Activated naive CD4-positive, alpha-beta T cell treated with Interleukin-2 at 50 U/mL for 16 hours (primary cell): ENCODE results near the gene GP1BB.
"Not testable (repeated sequence)": the region's sequence is repeated elsewhere in the genome, so short reads cannot be mapped to it uniquely, and the experiment has no call there.

Experiments
- DNase-seq: peaks from one replicate; pipeline ENCODE4 v3.0.0-alpha.2; 2020

Gene GP1BB

DNA sequence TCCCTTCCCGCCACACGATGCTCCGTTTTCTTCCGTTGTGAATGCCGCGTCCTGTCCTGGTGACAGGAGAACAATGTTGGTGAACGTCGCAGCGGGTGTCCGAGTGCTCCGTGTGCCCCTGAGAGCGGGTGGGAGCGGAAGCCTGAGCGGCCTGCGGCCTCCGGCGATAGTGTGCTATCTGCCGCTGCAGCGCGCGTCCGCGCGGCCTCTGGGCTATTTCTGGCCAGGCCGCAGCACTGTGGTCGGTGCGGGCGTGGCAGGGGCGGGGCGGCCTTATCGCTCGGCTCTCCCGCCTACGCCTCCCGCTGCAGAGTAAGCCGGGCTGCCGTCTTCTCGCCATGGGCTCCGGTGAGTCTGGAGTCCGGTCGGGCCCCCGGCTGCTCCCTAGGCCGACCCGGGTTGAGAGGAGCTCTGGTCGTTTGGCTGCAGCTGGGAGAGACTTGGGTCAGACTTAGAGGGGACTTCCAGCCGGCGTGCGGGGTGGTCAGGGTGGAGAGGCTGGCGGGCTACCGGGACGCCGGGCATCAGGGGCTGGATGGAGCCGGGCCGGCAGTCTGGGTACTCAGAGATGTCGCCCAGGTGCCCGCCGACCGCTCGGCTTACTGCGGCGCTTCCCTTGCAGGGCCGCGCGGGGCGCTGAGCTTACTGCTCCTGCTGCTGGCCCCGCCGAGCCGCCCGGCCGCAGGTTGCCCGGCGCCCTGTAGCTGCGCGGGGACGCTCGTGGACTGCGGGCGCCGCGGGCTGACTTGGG is at the start of gene GP1BB:
GP1BB (plus strand) TSS at position 308 of the 751 bp plus-strand sequence; CDS start at position 339, 31 bp downstream.
- peak; percentile 34 for DNase-seq

GRCh38 chr22:19673660-19674059 is 49.7 kb upstream of the GP1BB start:
- no peak for DNase-seq

- DNase-seq, result no peak
These were observed 49.0 kb upstream of the GP1BB start for GRCh38 chr22:19674129-19674928.

DNA sequence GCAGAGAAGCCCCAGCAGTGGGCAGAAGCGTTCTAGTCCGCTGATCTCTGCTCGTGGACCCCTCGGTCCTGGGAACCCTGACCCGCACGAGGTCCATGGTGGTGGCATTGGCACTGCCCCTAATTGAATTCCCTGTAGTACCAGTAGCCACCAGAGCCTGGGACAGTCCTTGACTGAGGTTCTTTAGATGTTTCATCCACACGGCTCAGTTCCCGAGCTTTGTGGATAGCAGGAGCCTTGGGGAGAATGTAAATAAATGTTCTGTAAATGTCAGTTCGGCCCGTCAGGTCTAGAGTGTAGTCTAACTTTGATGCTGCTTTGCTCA is 48.4 kb upstream of the GP1BB start:
- DNase-seq, result no peak

DNA sequence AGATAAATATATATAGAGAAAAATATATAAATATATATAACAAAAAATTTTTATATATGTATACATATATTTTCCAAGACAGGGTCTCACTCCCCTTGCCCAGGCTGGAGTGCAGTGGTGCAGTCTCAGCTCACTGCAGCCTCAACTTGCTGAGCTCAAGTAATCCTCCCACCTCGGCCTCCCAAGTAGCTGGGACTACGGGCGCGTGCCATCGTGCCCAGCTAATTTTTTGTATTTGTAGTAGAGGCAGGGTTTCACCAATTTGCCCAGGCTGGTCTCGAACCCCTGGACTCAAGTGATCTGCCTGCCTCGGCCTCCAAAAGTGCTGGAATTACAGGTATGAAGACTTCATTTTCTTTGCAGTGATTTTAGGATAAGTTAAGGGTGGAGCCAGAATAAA is 47.9 kb upstream of the GP1BB start:
- no peak for DNase-seq

DNA sequence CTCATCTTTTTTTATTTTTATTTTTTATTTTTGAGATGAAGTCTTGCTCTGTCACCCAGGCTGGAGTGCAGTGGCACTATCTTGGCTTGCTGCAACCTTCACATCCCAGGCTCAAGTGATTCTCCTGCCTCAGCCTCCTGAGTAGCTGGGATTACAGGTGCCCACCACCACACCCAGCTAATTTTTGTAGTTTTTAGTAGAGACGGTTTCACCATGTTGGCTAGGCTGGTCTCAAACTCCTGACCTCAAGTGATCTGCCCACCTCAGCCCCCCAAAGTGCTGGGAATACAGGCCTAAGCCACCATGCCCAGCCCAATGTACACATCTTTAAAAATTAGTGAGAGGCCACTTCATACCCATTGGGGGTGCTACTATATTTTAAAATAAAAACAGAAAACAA is 46.9 kb upstream of the GP1BB start:
- not testable (repeated sequence) for DNase-seq

DNA sequence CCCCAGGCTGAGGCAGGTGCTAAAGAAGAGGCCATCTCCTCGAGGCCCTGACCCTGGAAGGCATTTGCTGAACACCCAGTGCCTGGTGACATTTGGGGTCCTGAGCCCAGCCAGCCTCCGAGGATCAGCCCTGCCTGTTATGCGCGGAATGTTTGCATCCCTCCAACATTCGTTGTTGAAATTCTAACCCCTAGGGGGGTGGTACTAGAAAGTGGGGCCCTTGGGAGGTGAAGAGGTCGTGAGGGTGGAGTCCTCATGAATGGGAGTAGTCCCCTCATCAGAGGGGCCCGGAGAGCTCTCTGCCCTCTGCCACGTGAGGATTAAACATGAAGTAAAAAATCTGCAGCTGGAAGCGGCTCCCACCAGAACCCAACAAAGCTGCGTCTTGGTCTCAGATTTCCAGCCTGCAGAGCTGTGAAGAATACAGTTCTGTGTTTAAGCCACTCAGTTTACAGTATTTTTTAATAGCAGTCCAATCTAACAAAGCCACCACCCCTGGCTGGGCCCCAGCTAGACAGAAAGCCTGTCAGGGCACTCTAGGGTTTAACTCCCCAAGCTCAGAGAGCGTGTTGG is 44.3 kb upstream of the GP1BB start:
- no peak for DNase-seq

- DNase-seq, result peak; percentile 55
These were observed 43.7 kb upstream of the GP1BB start for GRCh38 chr22:19679522-19680101.

- no peak for DNase-seq
These were observed 43.0 kb upstream of the GP1BB start for GRCh38 chr22:19680287-19680881.

DNA sequence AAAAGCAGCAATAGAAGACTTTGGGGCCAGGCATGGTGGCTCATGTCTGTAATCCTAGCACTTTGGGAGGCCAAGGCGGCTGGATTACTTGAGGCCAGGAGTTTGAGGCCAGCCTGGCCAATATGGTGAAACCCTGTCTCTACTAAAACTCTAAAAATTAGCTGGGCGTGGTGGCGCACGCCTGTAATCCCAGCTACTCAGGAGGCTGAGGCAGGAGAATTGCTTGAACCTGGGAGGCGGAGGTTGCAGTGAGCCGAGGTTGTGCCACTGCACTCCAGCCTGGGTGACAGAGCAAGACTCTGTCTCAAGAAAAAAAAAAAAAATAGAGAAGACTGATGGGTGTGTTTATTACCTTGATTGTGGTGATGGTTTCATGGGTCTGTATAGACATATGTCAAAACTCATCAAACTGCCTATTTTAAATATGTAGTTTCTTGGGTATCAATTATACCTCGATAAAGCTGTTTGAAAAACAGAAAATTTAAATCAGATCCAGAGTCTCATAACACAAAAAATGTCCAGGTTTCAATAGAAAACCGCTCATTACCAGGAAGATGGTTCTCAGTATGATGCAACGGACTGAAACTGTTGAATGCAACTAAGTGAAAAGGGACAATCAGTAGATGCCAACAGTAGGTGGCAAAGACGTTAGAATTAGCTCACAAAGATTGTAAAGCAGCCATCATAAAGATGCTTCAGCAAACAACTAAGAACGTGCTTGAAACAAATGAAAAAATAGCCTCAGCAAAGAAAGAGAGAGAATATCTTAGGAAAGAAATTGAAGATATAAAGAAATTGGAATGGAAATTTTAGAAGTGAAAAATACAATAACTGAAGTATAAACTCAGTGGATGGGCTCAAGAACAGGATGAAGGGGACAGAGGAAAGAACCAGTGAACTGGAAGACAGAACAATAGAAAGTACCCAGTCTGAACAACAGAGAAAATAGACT is 42.2 kb upstream of the GP1BB start:
- no peak for DNase-seq

DNA sequence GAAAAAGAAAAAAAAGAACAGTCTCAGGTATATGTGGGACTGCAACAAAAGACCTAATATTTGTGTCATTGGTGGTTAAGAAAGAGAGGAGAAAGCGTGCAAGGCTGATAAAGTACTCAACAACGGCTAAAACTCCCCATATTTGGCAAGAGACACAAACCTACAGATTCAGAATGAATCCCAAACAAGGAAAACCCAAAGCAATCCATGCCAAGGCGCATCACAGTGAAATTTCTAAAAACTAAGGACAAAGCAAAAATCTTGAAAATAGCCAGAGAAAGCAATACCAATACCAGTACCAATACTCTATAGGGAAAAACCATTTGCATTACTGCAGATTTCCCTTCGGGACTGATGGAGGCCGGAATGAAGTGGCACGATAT is 41.5 kb upstream of the GP1BB start:
- no peak for DNase-seq

DNA sequence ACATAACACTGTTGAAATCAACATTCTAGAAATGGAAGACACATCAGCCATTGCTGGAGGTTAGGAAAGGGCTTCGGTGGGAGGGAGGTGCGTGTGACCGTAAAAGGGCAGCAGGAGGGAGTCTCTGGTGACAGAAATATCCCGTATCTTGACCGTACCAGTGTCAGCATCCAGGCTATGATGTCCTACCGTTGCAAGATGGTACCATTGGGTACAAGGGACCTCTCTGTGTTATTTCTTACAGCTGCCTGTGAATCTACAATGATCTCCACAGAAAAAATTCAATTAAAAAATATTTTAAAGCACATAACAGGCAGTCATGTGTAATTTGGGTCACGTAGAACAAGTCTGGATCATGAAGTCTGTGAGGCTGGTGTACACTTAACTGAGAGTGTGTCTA is 36.4 kb upstream of the GP1BB start:
- no peak for DNase-seq

GRCh38 chr22:19687561-19688300 is 35.6 kb upstream of the GP1BB start:
- DNase-seq, result no peak

- no peak for DNase-seq
These were observed 34.7 kb upstream of the GP1BB start for GRCh38 chr22:19688301-19689290.

- no peak for DNase-seq
These were observed 33.9 kb upstream of the GP1BB start for GRCh38 chr22:19689408-19689807.

- DNase-seq, result no peak
These were observed 32.2 kb upstream of the GP1BB start for GRCh38 chr22:19691007-19691720.

- DNase-seq, result no peak
These were observed 31.5 kb upstream of the GP1BB start for GRCh38 chr22:19691721-19692341.

- DNase-seq, result no peak
These were observed 29.8 kb upstream of the GP1BB start for GRCh38 chr22:19693581-19693980.
